Choroid plexus epithelial cell (primary cell): Measurements from ENCODE around the gene COL24A1.

Experiments
- DNase-seq: peaks from one replicate; pipeline ENCODE4 v3.0.0-alpha.2; 2010; ENCODE audit warnings: low read depth
- H3K4me3 ChIP-seq: 2 replicates; pipeline ENCODE4 v1.5.1; 2011; ENCODE audit warnings: low read depth, mild to moderate bottlenecking, control low read depth, low read length, moderate library complexity
- CTCF ChIP-seq: conservative IDR thresholded peaks from 2 replicates; pipeline ENCODE4 v1.5.1; 2011; ENCODE audit warnings: low read depth, mild to moderate bottlenecking, control low read depth, inconsistent platforms, low read length, moderate library complexity

COL24A1 gene

GRCh38 chr1:85934516-85934915, 222.1 kb downstream of the COL24A1 start:
- DNase-seq: no peak
- no peak for TF ChIP-seq CTCF
- H3K4me3 ChIP-seq: no peak overlapping the region

GRCh38 chr1:85933961-85934360, 222.6 kb downstream of the COL24A1 start:
- TF ChIP-seq CTCF: no peak
- H3K4me3 ChIP-seq: no peak overlapping the region
- DNase-seq: no peak

- H3K4me3 ChIP-seq: no peak overlapping the region
- peak; percentile 63 for TF ChIP-seq CTCF
- peak; percentile 49 for DNase-seq
Observed at GRCh38 chr1:85911742-85912141, 244.8 kb downstream of the COL24A1 start.

GRCh38 chr1:85900921-85901320, 255.7 kb downstream of the COL24A1 start:
- TF ChIP-seq CTCF: no peak
- no peak overlapping the region for H3K4me3 ChIP-seq
- no peak for DNase-seq

GRCh38 chr1:85898861-85899260, 257.7 kb downstream of the COL24A1 start:
- no peak for TF ChIP-seq CTCF
- DNase-seq: peak; percentile 59
- no peak overlapping the region for H3K4me3 ChIP-seq

- peak; percentile 68 for DNase-seq
- no peak overlapping the region for H3K4me3 ChIP-seq
- peak; percentile 74 for TF ChIP-seq CTCF
Observed at GRCh38 chr1:85894651-85895050, 261.9 kb downstream of the COL24A1 start.

- TF ChIP-seq CTCF: no peak
Observed at GRCh38 chr1:85892366-85892765, 264.2 kb downstream of the COL24A1 start.

More at GRCh38 chr1:85892366-85892765, 264.2 kb downstream of the COL24A1 start:
- H3K4me3 ChIP-seq: no peak overlapping the region
- DNase-seq: no peak
